ENCODE data around the gene NDE1.
"Not testable (repeated sequence)": the region's sequence is repeated elsewhere in the genome, so short reads cannot be mapped to it uniquely, and the experiment has no call there.

Gene NDE1

DNA sequence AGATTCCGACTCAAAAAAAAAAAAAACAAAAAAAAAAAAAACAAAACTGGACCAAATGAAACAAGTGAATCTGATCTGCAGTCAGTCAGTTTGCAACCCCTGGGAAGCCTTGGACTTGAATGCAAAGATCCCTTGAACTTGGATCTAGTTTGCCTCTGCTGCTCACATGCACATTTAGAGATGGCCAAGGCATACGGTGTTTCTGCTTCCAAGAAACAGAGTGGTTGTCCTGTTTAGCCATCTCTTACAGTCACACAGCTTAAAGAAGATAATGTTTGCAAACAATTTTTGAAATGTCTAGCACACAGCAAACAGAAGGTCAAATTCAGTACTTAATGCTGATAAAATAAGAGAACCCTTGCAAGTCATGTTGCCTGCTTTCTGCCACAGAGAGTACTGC, 4.5 kb downstream of the NDE1 start:
- peaks cover 2 to 43% of the 10 kb centered on the region in 2 donors for H3K4me1 ChIP-seq (ENCODE audit: control insufficient read depth in 1 of 2, insufficient read depth in 2 of 2, low read length in 2 of 2)
- H3K27me3 ChIP-seq (ENCODE audit: low read depth, low read length), result no peaks in the 10 kb centered on the region
- no peak overlapping the region for H3K27ac ChIP-seq (ENCODE audit: low read length)
- H3K4me3 ChIP-seq (ENCODE audit: low read depth in 1 of 2, low read length in 2 of 2), result no peak overlapping the region
- no peaks in the 10 kb centered on the region for H3K36me3 ChIP-seq (ENCODE audit: control insufficient read depth in 1 of 2, insufficient read depth in 2 of 2, low read length in 2 of 2)
- no peaks in the 10 kb centered on the region for H3K9me3 ChIP-seq (ENCODE audit: control insufficient read depth in 1 of 2, low read length in 2 of 2)

DNA sequence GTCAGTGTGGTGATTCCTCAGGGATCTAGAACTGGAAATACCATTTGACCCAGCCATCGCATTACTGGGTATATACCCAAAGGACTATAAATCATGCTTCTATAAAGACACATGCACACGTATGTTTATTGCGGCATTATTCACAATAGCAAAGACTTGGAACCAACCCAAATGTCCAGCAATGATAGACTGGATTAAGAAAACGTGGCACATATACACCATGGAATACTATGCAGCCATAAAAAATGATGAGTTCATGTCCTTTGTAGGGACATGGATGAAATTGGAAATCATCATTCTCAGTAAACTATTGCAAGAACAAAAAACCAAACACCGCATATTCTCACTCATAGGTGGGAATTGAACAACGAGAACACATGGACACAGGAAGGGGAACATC, 5.5 kb downstream of the NDE1 start:
- not testable (repeated sequence) for H3K36me3 ChIP-seq (ENCODE audit: control insufficient read depth in 1 of 2, insufficient read depth in 2 of 2, low read length in 2 of 2); H3K27me3 ChIP-seq (ENCODE audit: low read depth, low read length); H3K9me3 ChIP-seq (ENCODE audit: control insufficient read depth in 1 of 2, low read length in 2 of 2); H3K4me3 ChIP-seq (ENCODE audit: low read depth in 1 of 2, low read length in 2 of 2); H3K27ac ChIP-seq (ENCODE audit: low read length)
- H3K4me1 ChIP-seq (ENCODE audit: control insufficient read depth in 1 of 2, insufficient read depth in 2 of 2, low read length in 2 of 2), result peaks cover 2 to 48% of the 10 kb centered on the region in 2 donors

DNA sequence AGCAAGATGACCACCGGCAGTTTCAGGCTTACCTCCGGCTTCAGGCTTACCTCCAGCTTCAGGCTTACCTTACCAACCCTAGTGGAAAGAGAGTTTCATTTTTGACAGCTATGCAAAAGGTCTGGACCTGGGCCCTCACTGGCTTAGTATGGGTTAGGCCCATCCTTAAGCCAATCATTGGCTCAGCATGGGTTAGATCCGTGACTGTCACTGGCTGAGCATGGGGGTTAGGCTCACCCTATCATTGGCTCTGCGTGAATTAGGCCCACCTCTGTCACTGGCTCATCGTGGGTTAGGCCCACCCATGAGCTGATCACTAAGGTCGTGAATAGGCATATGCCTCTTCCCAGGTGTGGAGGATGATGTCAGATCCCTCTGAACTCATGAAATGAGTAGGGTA, 8.1 kb downstream of the NDE1 start:
- no peaks in the 10 kb centered on the region for H3K27me3 ChIP-seq (ENCODE audit: low read depth, low read length)
- H3K36me3 ChIP-seq (ENCODE audit: control insufficient read depth in 1 of 2, insufficient read depth in 2 of 2, low read length in 2 of 2), result peaks cover 3 to 5% of the 10 kb centered on the region in 2 donors
- H3K4me3 ChIP-seq (ENCODE audit: low read depth in 1 of 2, low read length in 2 of 2), result no peak overlapping the region
- peaks cover 2 to 31% of the 10 kb centered on the region in 2 donors for H3K4me1 ChIP-seq (ENCODE audit: control insufficient read depth in 1 of 2, insufficient read depth in 2 of 2, low read length in 2 of 2)
- no peaks in the 10 kb centered on the region for H3K9me3 ChIP-seq (ENCODE audit: control insufficient read depth in 1 of 2, low read length in 2 of 2)
- no peak overlapping the region for H3K27ac ChIP-seq (ENCODE audit: low read length)

DNA sequence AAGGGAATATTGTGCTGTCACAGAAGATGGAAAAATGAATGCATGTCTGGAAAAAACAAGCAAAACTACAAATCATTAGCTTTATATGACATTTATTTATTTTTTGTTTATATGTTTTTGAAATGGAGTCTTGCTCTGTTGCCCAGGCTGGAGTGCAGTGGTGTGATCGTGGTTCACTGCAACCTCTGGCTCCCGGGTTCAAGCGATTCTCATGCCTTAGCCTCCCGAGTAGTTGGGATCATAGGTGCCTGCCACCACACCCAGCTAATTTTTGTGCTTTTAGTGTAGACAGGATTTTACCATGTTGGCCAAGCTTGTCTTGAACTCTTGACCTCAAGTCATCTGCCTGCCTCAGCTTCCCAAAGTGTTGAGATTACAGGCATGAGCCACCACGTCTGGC, 8.5 kb downstream of the NDE1 start:
- Histone ChIP-seq H3K4me3 (ENCODE audit: low read depth in 1 of 2, low read length in 2 of 2) (no peak overlapping the region), H3K4me1 (ENCODE audit: control insufficient read depth in 1 of 2, insufficient read depth in 2 of 2, low read length in 2 of 2) (peaks cover 2 to 27% of the 10 kb centered on the region in 2 donors), H3K27me3 (ENCODE audit: low read depth, low read length) (no peaks in the 10 kb centered on the region), H3K9me3 (ENCODE audit: control insufficient read depth in 1 of 2, low read length in 2 of 2) (no peaks in the 10 kb centered on the region), H3K36me3 (ENCODE audit: control insufficient read depth in 1 of 2, insufficient read depth in 2 of 2, low read length in 2 of 2) (peaks cover 3 to 5% of the 10 kb centered on the region in 2 donors), H3K27ac (ENCODE audit: low read length) (no peak overlapping the region)

DNA sequence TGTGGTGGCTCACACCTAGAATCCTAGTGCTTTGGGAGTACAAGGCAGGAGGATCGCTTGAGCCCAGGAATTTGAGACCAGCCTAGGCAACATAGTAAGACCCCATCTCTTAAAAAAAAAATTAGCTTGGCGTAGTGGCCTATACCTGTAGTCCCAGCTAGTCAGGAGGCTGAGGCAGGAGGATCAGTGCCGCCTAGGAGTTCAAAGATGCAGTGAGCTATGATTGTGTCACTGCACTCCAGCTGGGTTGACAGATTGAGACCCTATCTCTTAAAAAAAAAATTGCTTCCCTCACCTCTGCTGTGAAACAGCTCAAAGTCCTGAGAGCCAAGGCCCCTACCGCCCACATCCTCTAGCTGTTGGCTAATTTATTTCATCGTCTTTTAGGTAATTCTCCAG, 10.2 kb downstream of the NDE1 start:
- H3K27ac ChIP-seq (ENCODE audit: low read length), result no peak overlapping the region
- peaks cover 0 to 11% of the 10 kb centered on the region in 2 donors for H3K4me1 ChIP-seq (ENCODE audit: control insufficient read depth in 1 of 2, insufficient read depth in 2 of 2, low read length in 2 of 2)
- no peaks in the 10 kb centered on the region for H3K9me3 ChIP-seq (ENCODE audit: control insufficient read depth in 1 of 2, low read length in 2 of 2)
- no peak overlapping the region for H3K4me3 ChIP-seq (ENCODE audit: low read depth in 1 of 2, low read length in 2 of 2)
- no peaks in the 10 kb centered on the region for H3K27me3 ChIP-seq (ENCODE audit: low read depth, low read length)
- peaks cover 8 to 15% of the 10 kb centered on the region in 2 donors for H3K36me3 ChIP-seq (ENCODE audit: control insufficient read depth in 1 of 2, insufficient read depth in 2 of 2, low read length in 2 of 2)

DNA sequence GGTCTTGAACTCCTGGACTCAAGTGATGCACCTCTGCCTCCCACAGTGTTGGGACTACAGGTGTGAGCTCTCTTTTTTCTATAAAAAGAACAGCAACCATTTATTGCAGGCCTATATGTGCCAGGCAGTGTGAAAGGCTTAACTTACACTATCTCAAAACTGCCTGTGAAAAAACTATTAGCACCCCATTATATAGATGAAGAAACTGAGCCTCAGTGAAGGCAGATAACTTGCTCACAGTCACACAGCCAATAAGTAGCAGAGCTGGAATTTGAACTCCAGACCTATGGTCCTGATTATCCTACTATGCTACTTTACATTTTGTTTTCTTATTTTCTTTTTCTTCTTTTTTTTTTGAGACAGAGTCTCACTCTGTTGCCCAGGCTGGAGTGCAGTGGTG, 15.1 kb downstream of the NDE1 start:
- Histone ChIP-seq H3K4me1 (ENCODE audit: control insufficient read depth in 1 of 2, insufficient read depth in 2 of 2, low read length in 2 of 2) (peaks cover 0 to 9% of the 10 kb centered on the region in 2 donors), H3K27ac (ENCODE audit: low read length) (no peak overlapping the region), H3K4me3 (ENCODE audit: low read depth in 1 of 2, low read length in 2 of 2) (no peak overlapping the region), H3K27me3 (ENCODE audit: low read depth, low read length) (no peaks in the 10 kb centered on the region), H3K9me3 (ENCODE audit: control insufficient read depth in 1 of 2, low read length in 2 of 2) (no peaks in the 10 kb centered on the region), H3K36me3 (ENCODE audit: control insufficient read depth in 1 of 2, insufficient read depth in 2 of 2, low read length in 2 of 2) (peaks cover 23 to 51% of the 10 kb centered on the region in 2 donors)

DNA sequence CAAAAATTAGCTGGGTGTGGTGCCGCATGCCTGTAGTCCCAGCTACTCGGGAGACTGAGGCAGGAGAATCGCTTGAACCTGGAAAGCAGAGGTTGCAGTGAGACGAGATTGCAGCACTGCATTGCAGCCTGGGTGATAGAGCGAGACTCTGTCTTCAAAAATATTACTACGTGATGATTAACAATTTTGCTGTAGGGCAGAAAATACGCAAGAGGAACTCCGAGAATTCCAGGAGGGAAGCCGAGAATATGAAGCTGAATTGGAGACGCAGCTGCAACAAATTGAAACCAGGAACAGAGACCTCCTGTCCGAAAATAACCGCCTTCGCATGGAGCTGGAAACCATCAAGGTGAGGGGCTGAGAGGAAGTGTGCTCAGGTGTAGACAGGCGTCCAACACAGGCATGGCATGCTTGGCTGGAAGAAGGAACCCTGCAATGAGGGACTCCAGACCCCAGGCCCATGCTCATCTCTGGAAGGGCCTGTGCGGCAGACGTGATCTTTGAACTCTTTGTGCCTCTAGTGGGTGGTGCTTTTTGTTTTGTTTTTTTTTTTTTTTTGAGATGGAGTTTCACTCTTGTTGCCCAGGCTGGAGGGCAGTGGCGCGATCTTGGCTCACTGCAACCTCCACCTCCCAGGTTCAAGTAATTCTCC, 17.2 kb downstream of the NDE1 start:
- peaks cover 23 to 54% of the 10 kb centered on the region in 2 donors for H3K36me3 ChIP-seq (ENCODE audit: control insufficient read depth in 1 of 2, insufficient read depth in 2 of 2, low read length in 2 of 2)
- no peak overlapping the region for H3K4me3 ChIP-seq (ENCODE audit: low read depth in 1 of 2, low read length in 2 of 2)
- H3K9me3 ChIP-seq (ENCODE audit: control insufficient read depth in 1 of 2, low read length in 2 of 2), result no peaks in the 10 kb centered on the region
- H3K27me3 ChIP-seq (ENCODE audit: low read depth, low read length), result no peaks in the 10 kb centered on the region
- no peak overlapping the region for H3K27ac ChIP-seq (ENCODE audit: low read length)
- H3K4me1 ChIP-seq (ENCODE audit: control insufficient read depth in 1 of 2, insufficient read depth in 2 of 2, low read length in 2 of 2), result peaks cover under 1 to 6% of the 10 kb centered on the region in 2 donors

DNA sequence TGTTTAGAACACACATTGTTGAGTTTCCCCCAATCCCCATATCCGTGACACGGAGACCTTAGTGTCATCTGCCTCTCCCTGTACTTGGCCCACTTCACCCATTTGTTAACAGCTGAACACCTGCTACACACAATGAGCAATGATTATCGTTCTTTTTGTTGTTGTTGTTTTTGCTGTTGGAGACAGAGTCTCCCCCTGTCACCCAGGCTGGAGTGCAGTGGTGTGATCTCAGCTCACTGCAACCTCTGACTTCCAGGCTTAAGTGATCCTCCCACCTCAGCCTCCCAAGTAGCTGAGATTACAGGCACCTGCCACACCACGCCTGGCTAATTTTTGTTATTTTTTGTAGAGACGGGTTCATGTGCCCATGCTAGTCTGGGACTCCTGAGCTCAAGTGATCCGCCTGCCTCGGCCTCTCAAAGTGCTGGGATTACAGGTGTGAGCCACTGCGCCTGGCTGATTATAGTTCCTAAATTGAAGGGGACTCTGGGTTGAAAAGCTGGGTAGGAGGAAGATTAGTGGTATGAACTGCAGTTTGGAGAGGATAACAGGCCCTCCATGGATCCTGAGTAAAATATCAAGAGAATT, 21.6 kb downstream of the NDE1 start:
- no peaks in the 10 kb centered on the region for H3K9me3 ChIP-seq (ENCODE audit: control insufficient read depth in 1 of 2, low read length in 2 of 2)
- H3K4me3 ChIP-seq (ENCODE audit: low read depth in 1 of 2, low read length in 2 of 2), result no peak overlapping the region
- H3K27me3 ChIP-seq (ENCODE audit: low read depth, low read length), result no peaks in the 10 kb centered on the region
- no peak overlapping the region for H3K27ac ChIP-seq (ENCODE audit: low read length)
- H3K36me3 ChIP-seq (ENCODE audit: control insufficient read depth in 1 of 2, insufficient read depth in 2 of 2, low read length in 2 of 2), result peaks cover 8 to 31% of the 10 kb centered on the region in 2 donors
- peaks cover 13 to 28% of the 10 kb centered on the region in 2 donors for H3K4me1 ChIP-seq (ENCODE audit: control insufficient read depth in 1 of 2, insufficient read depth in 2 of 2, low read length in 2 of 2)

DNA sequence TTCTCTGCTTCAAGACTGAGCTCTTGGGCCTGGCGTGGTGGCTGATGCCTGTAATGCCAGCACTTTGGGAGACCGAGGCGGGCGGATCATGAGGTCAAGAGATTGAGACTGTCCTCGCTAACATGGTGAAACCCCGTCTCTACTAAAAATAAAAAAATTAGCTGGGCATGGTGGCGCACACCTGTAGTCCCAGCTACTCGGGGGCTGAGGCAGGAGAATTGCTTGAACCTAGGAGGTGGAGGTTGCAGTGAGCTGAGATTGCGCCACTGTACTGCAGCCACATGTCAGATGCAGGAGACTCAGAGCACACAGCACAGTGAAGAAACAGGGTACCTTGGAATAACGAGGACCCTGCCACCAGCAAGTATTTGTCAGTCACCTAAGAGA, 22.1 kb downstream of the NDE1 start:
- H3K27ac ChIP-seq (ENCODE audit: low read length), result peak overlapping the region; percentile 57
- H3K4me3 ChIP-seq (ENCODE audit: low read depth in 1 of 2, low read length in 2 of 2); H3K9me3 ChIP-seq (ENCODE audit: control insufficient read depth in 1 of 2, low read length in 2 of 2); H3K27me3 ChIP-seq (ENCODE audit: low read depth, low read length): not testable (repeated sequence)
- peaks cover 10 to 26% of the 10 kb centered on the region in 2 donors for H3K36me3 ChIP-seq (ENCODE audit: control insufficient read depth in 1 of 2, insufficient read depth in 2 of 2, low read length in 2 of 2)
- H3K4me1 ChIP-seq (ENCODE audit: control insufficient read depth in 1 of 2, insufficient read depth in 2 of 2, low read length in 2 of 2), result peaks cover 13 to 28% of the 10 kb centered on the region in 2 donors

DNA sequence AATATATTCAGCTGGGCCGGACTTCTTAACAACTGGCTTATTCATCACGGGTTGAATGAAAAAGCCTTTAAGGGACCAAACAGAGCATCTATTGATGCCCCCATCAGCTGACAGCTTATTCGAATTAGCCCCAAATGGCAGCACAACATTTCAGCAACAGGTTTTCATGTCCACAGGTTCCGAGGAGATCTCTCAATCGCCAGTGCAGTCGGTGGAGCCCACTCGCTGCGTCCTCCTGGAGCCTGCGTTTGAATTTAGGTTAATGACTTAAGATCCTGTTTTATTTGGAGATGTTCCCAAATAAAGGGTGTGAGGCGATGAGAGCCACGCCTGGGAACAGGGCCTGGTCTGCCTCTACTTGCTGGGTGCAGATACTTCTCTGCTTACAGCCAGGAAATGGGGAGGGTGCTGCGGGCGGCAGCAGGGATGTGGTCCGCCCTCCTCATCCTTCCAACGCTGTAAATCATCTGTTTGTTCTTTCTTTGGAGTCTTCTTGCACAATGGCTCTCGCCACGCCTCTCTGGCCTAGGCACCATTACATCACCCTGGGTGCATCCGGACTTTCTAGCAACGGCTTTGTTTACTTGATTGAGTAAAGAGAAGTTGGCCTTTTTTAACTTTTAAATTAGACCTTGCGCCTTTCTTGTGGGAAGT, 22.6 kb downstream of the NDE1 start:
- H3K27ac ChIP-seq (ENCODE audit: low read length), result peak overlapping the region; percentile 57
- no peaks in the 10 kb centered on the region for H3K27me3 ChIP-seq (ENCODE audit: low read depth, low read length)
- H3K9me3 ChIP-seq (ENCODE audit: control insufficient read depth in 1 of 2, low read length in 2 of 2), result no peaks in the 10 kb centered on the region
- H3K36me3 ChIP-seq (ENCODE audit: control insufficient read depth in 1 of 2, insufficient read depth in 2 of 2, low read length in 2 of 2), result peaks cover 8 to 22% of the 10 kb centered on the region in 2 donors
- peaks cover 13 to 28% of the 10 kb centered on the region in 2 donors for H3K4me1 ChIP-seq (ENCODE audit: control insufficient read depth in 1 of 2, insufficient read depth in 2 of 2, low read length in 2 of 2)
- no peak overlapping the region for H3K4me3 ChIP-seq (ENCODE audit: low read depth in 1 of 2, low read length in 2 of 2)

DNA sequence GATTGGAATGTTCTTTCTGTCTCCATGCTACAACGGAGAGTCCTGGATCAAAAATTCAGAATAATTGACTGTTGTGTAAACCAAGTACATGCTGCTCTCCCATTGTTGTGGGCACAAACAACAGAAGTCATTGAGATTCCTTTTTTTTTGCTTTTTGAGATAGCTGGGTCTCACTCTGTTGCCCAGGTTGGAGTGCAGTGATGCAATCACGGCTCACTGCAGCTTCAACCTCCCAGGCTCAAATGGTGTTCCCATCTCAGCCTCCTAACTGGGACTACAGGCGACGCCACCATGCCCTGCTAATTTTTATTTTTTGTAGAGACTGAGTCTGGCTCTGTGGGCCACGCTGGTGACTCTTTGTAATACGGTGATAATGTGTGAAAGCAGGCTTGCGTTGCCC, 24.5 kb downstream of the NDE1 start:
- Histone ChIP-seq H3K9me3 (ENCODE audit: control insufficient read depth in 1 of 2, low read length in 2 of 2) (no peaks in the 10 kb centered on the region), H3K4me3 (ENCODE audit: low read depth in 1 of 2, low read length in 2 of 2) (no peak overlapping the region), H3K4me1 (ENCODE audit: control insufficient read depth in 1 of 2, insufficient read depth in 2 of 2, low read length in 2 of 2) (peaks cover 13 to 28% of the 10 kb centered on the region in 2 donors), H3K36me3 (ENCODE audit: control insufficient read depth in 1 of 2, insufficient read depth in 2 of 2, low read length in 2 of 2) (peaks cover 20 to 23% of the 10 kb centered on the region in 2 donors), H3K27me3 (ENCODE audit: low read depth, low read length) (no peaks in the 10 kb centered on the region), H3K27ac (ENCODE audit: low read length) (no peak overlapping the region)
